HCT116 (cell line): ENCODE results near the gene TCF19. TPM values are rescaled to one million over a fixed set of nuclear protein-coding genes. Genes with fewer than 3 reads are reported as not detected.

ENCODE experiments used
- ATAC-seq: fragments of 200-7000 bp; cut with Tn5 transposase; 2 replicates; pipeline ENCODE4 v1.9.1; 2020; ENCODE audit warnings: mild to moderate bottlenecking, moderate library complexity
- BruUV-seq: library from RNA; stranded (reverse); fragments of 400-500 nt; replicated peaks from 2 replicates; lab custom pipeline; 2021; lab: Mats Ljungman, UMichigan
- CTCF ChIA-PET: fragments of 300-600 bp; sonication (Branson Sonifier 250); formaldehyde crosslinking; loops from one replicate; lab custom pipeline; 2021; ENCODE audit warnings: antibody characterized with exemption; lab: Charles Lee
- POLR2A ChIA-PET: fragments of 300-600, 350-600 bp; sonication (Branson Sonifier 250); formaldehyde crosslinking; loops from one replicate; lab custom pipeline; 2021; ENCODE audit warnings: antibody characterized with exemption; lab: Charles Lee
- RAD21 ChIA-PET, 2 experiments: fragments of 300-600 bp; sonication (Branson Sonifier 250); formaldehyde crosslinking; loops; one replicate each; lab custom pipeline; 2023; ENCODE audit warnings: low total read pairs in 2 of 2; ENCODE audit not compliant: uncharacterized antibody in 2 of 2, unreplicated experiment in 2 of 2, low non-redundant PET in 1 of 2; lab: Charles Lee
- DNase-seq: peaks from one replicate; pipeline ENCODE4 v3.0.0-alpha.2; 2010; ENCODE audit warnings: low read depth, low spot score
- H2AFZ ChIP-seq: fragments of 200-600 bp; shearing (Covaris generic), sonication (generic); 2 replicates; pipeline ENCODE4 v1.6.1; 2017; ENCODE audit warnings: low read depth, mixed run types, mixed read lengths, antibody characterized with exemption, low read length; ENCODE audit not compliant: poor library complexity, severe bottlenecking
- H3K27ac ChIP-seq: 2 replicates; pipeline ENCODE4 v1.5.1; 2012; ENCODE audit warnings: low read depth, low read length
- H3K27me3 ChIP-seq: fragments of 200-600 bp; sonication (generic); 2 replicates; pipeline ENCODE4 v1.6.1; 2016; ENCODE audit warnings: mixed run types, low read length, mixed read lengths; ENCODE audit not compliant: insufficient read depth
- H3K36me3 ChIP-seq, 2 experiments: fragments of 200-500 bp in 1 of 2; fragments of 200-600 bp in 1 of 2; sonication (Bioruptor generic) in 1 of 2; sonication (generic) in 1 of 2; 2 replicates each; pipeline versions ENCODE4 v1.5.1 to v1.6.1; 2014 to 2016; ENCODE audit warnings: low read length in 2 of 2, inconsistent platforms in 1 of 2, mixed read lengths in 1 of 2, mixed run types in 1 of 2; ENCODE audit not compliant: insufficient read depth in 2 of 2, control insufficient read depth in 1 of 2
- H3K4me1 ChIP-seq, 2 experiments: fragments of 200-600 bp in 1 of 2; sonication (generic) in 1 of 2; 2 replicates each; pipeline versions ENCODE4 v1.5.1 to v1.6.1; 2012 to 2017; ENCODE audit warnings: low read length in 2 of 2, inconsistent platforms in 1 of 2, mild to moderate bottlenecking in 1 of 2, mixed read lengths in 1 of 2, mixed run types in 1 of 2, moderate library complexity in 1 of 2; ENCODE audit not compliant: insufficient read depth in 2 of 2, control insufficient read depth in 1 of 2
- H3K4me2 ChIP-seq: fragments of 200-600 bp; sonication (generic); 2 replicates; pipeline ENCODE4 v1.6.1; 2017; ENCODE audit warnings: mixed run types, low read length, mixed read lengths
- H3K4me3 ChIP-seq, 2 experiments: fragments of 200-600 bp in 1 of 2; sonication (generic) in 1 of 2; replicated peaks in 1 of 2; 2 replicates each; pipeline ENCODE4 v1.5.1; 2011 to 2016; ENCODE audit warnings: low read length in 2 of 2, control low read depth in 1 of 2, low read depth in 1 of 2, mild to moderate bottlenecking in 1 of 2, mixed read lengths in 1 of 2, mixed run types in 1 of 2
- H3K79me2 ChIP-seq: fragments of 200-600 bp; sonication (generic); 2 replicates; pipeline ENCODE4 v1.6.1; 2017; ENCODE audit warnings: mild to moderate bottlenecking, mixed run types, low read length, moderate library complexity, mixed read lengths; ENCODE audit not compliant: insufficient read depth
- H3K9ac ChIP-seq: fragments of 200-600 bp; sonication (generic); 2 replicates; pipeline ENCODE4 v1.6.1; 2016; ENCODE audit warnings: low read length, mixed read lengths
- H3K9me2 ChIP-seq: fragments of 200-600 bp; sonication (generic), shearing (Covaris generic); 2 replicates; pipeline ENCODE4 v1.6.1; 2017; ENCODE audit warnings: mixed run types, mild to moderate bottlenecking, moderate library complexity; ENCODE audit not compliant: insufficient read depth
- H3K9me3 ChIP-seq, 2 experiments: fragments of 200-500 bp in 1 of 2; fragments of 200-600 bp in 1 of 2; sonication (Bioruptor generic) in 1 of 2; sonication (generic) in 1 of 2; 2 replicates each; pipeline ENCODE4 v1.6.1; 2014 to 2017; ENCODE audit warnings: low read length in 2 of 2, mixed read lengths in 2 of 2, inconsistent platforms in 1 of 2, low read depth in 1 of 2, mild to moderate bottlenecking in 1 of 2, mixed run types in 1 of 2, moderate library complexity in 1 of 2; ENCODE audit not compliant: control insufficient read depth in 1 of 2, insufficient read depth in 1 of 2
- H4K20me1 ChIP-seq: fragments of 200-600 bp; sonication (generic), shearing (Covaris generic); 2 replicates; pipeline ENCODE4 v1.6.1; 2017; ENCODE audit warnings: mixed run types, mild to moderate bottlenecking, moderate library complexity; ENCODE audit not compliant: insufficient read depth
- CBX3 ChIP-seq: IDR thresholded peaks from 2 replicates; pipeline ENCODE4 v1.6.1; 2012; ENCODE audit warnings: low read depth
- CTCF ChIP-seq, 3 experiments: fragments of 200-600 bp in 1 of 3; sonication (generic) in 1 of 3; IDR thresholded peaks in 2 of 3; conservative IDR thresholded peaks in 1 of 3; 2 replicates each; pipeline ENCODE4 v1.5.1; 2012 to 2017; ENCODE audit warnings: low read depth in 2 of 3, low read length in 2 of 3, antibody characterized with exemption in 1 of 3, borderline replicate concordance in 1 of 3, control low read depth in 1 of 3, mild to moderate bottlenecking in 1 of 3, mixed read lengths in 1 of 3, mixed run types in 1 of 3, moderate library complexity in 1 of 3; ENCODE audit not compliant: insufficient read depth in 1 of 3
- EGR1 ChIP-seq: IDR thresholded peaks from 2 replicates; pipeline ENCODE4 v1.6.1; 2012; ENCODE audit warnings: low read depth
- ELF1 ChIP-seq: IDR thresholded peaks from 2 replicates; pipeline ENCODE4 v1.6.1; 2012; ENCODE audit warnings: low read depth, borderline replicate concordance
- FOSL1 ChIP-seq: IDR thresholded peaks from 2 replicates; pipeline ENCODE4 v1.6.1; 2012; ENCODE audit warnings: low read depth
- MAX ChIP-seq: IDR thresholded peaks from 2 replicates; pipeline ENCODE4 v1.6.1; 2012
- POLR2A ChIP-seq: IDR thresholded peaks from 2 replicates; pipeline ENCODE4 v1.7.0; 2011; ENCODE audit warnings: borderline replicate concordance; ENCODE audit not compliant: insufficient read depth, insufficient read length; ENCODE audit errors: extremely low read depth
- SRF ChIP-seq: IDR thresholded peaks from 2 replicates; pipeline ENCODE4 v1.6.1; 2012; ENCODE audit warnings: low read depth
- YY1 ChIP-seq: IDR thresholded peaks from 2 replicates; pipeline ENCODE4 v1.6.1; 2011; ENCODE audit warnings: low read length, low read depth, moderate library complexity, mild to moderate bottlenecking; ENCODE audit not compliant: insufficient replicate concordance; ENCODE audit errors: extremely low read depth
- ZFX ChIP-seq: fragments of 450-650 bp; IDR thresholded peaks from 2 replicates; pipeline ENCODE4 v1.6.1; 2017
- ZNF274 ChIP-seq: fragments of 200-500 bp; sonication (Bioruptor generic); IDR thresholded peaks from 2 replicates; pipeline ENCODE4 v1.6.1; 2014; ENCODE audit warnings: mild to moderate bottlenecking, low read depth, low read length, inconsistent platforms
- intact Hi-C: fragments of 100-400 bp; cut with micrococcal nuclease; formaldehyde crosslinking; loops from 2 replicates; pipeline ENCODE4 v1.10.0; 2022
- total RNA-seq: library from RNA; stranded (reverse); gene quantifications from one replicate; pipeline ENCODE4 v1.2.1, GENCODE V29; 2021; ENCODE audit not compliant: unreplicated experiment

Gene TCF19
- total RNA-seq, 1 experiment from 2014 or later, result 15.4 TPM

- peaks cover 12 to 18% of the 10 kb centered on the region in 2 experiments for H3K4me1 ChIP-seq
- no peaks in the 10 kb centered on the region for H3K9me2 ChIP-seq
- H3K4me2 ChIP-seq, result peak within 1 kb of the TSS; percentile 95
- peak within 1 kb of the TSS; percentile 49 for H3K27ac ChIP-seq
- peaks cover 9% of the 10 kb centered on the region for H3K79me2 ChIP-seq
- no peak for TF ChIP-seq EGR1
- peak; percentile 24 for TF ChIP-seq POLR2A
- TF ChIP-seq SRF, result no peak
- no peak for TF ChIP-seq ZFX
- TF ChIP-seq ZNF274, result no peak
- TF ChIP-seq FOSL1, result no peak
- H3K27me3 ChIP-seq, result no peaks in the 10 kb centered on the region
- BruUV-seq, result no TSS peak
- ChIA-PET CTCF (interaction anchor here (1.3 kb wide), 1 partner anchor 209 kb away, joined by 7 read pairs; no protein-coding TSS in a partner anchor), POLR2A (interaction anchor here (1.3 kb wide), 1 partner anchor 42 kb away, joined by 3 read pairs; no protein-coding TSS in a partner anchor), RAD21 (no interaction called here)
- H2AFZ ChIP-seq, result peak within 1 kb of the TSS; percentile 90
- H3K9ac ChIP-seq, result peak within 1 kb of the TSS; percentile 75
- DNase-seq (no peak), ATAC-seq (peak; percentile 37)
- intact Hi-C loops, result no loop called here
- H3K4me3 ChIP-seq, result peak within 1 kb of the TSS; percentile 88 to 95
- H3K9me3 ChIP-seq, result no peaks in the 10 kb centered on the region
- H4K20me1 ChIP-seq, result no peaks in the 10 kb centered on the region
- H3K36me3 ChIP-seq, result peaks cover 7 to 9% of the 10 kb centered on the region in 2 experiments
These were observed 763 bp upstream of the TCF19 start, which contains the start of gene CCHCR1 for GRCh38 chr6:31157513-31158139. TSS of gene CCHCR1 (minus strand) at chr6:31157802. CDS start at chr6:31157600, 202 bp downstream.

GRCh38 chr6:31158863-31159855 lies 770 bp downstream of the TCF19 start:
- RAD21 ChIA-PET, result no interaction called here
- Histone ChIP-seq H3K4me2 (peak overlapping the region; percentile 95), H3K27ac (peak overlapping the region; percentile 6), H3K9ac (peak overlapping the region; percentile 75), H3K4me1 (peaks cover 18 to 28% of the 10 kb centered on the region in 2 experiments), H3K9me3 (no peaks in the 10 kb centered on the region), H3K36me3 (peaks cover 12% of the 10 kb centered on the region in 2 experiments), H3K27me3 (no peaks in the 10 kb centered on the region), H3K9me2 (no peaks in the 10 kb centered on the region), H4K20me1 (no peaks in the 10 kb centered on the region), H3K4me3 (peak overlapping the region; percentile 88 to 95), H3K79me2 (peaks cover 9% of the 10 kb centered on the region), H2AFZ (peak overlapping the region; percentile 90)
- TSS peak; percentile 66 for BruUV-seq
- DNase-seq (no peak), ATAC-seq (no peak)
- POLR2A ChIA-PET, result interaction anchor here (1.3 kb wide), 1 partner anchor 44 kb away, joined by 3 read pairs; no protein-coding TSS in a partner anchor
- intact Hi-C loops, result no loop called here
- CTCF ChIA-PET, result interaction anchor here (1.3 kb wide), 1 partner anchor 208 kb away, joined by 7 read pairs; no protein-coding TSS in a partner anchor
- TF ChIP-seq CBX3 (no peak), ZNF274 (no peak), YY1 (no peak), MAX (no peak), ELF1 (no peak), SRF (no peak), CTCF (IDR thresholded peaks at IDR 0.05 in 2 of 3, conservative IDR thresholded peaks at IDR 0.05 in 1 of 3; ENCODE audit: borderline replicate concordance in 1 of 3, insufficient read depth in 1 of 3, low read depth in 2 of 3, low read length in 2 of 3) (no peak), ZFX (no peak)
